ENCODE measurements around the gene NUAK1.
A peak's percentile ranks its signal among the peaks of the same experiment; 100 is the strongest.

GRCh38 chr12:106113042-106113441 lies 25.7 kb downstream of the NUAK1 start:
- TF ChIP-seq POLR2A (IDR thresholded peaks at IDR 0.05; ENCODE audit: borderline replicate concordance, extremely low read depth, insufficient read depth, insufficient read length) (no peak), POLR2AphosphoS5 (IDR thresholded peaks at IDR 0.05; ENCODE audit: low read depth, low read length) (no peak), TCF7L2 (IDR thresholded peaks at IDR 0.05; ENCODE audit: borderline replicate concordance, extremely low read depth, insufficient read depth, insufficient read length) (no peak), SP1 (IDR thresholded peaks at IDR 0.05; ENCODE audit: low read depth) (peak; percentile 29; the same call in 1 of the 2 replicates), CTCF (IDR thresholded peaks at IDR 0.05 in 2 of 3, conservative IDR thresholded peaks at IDR 0.05 in 1 of 3; ENCODE audit: borderline replicate concordance in 1 of 3, insufficient read depth in 1 of 3, low read depth in 2 of 3, low read length in 2 of 3) (no peak), ZFX (IDR thresholded peaks at IDR 0.05) (no peak), EZH2 (IDR thresholded peaks at IDR 0.05) (no peak), ZNF274 (IDR thresholded peaks at IDR 0.05; ENCODE audit: low read depth, low read length) (no peak), EZH2phosphoT487 (IDR thresholded peaks at IDR 0.05; ENCODE audit: borderline replicate concordance) (no peak), YY1 (IDR thresholded peaks at IDR 0.05; ENCODE audit: extremely low read depth, insufficient replicate concordance, low read depth, low read length) (no peak), REST (IDR thresholded peaks at IDR 0.05; ENCODE audit: low read depth) (no peak)

Measured in HCT116 (cell line).